IMR-90 (cell line): Measurements from ENCODE around the gene CYP4F8. TPM values are rescaled to one million over a fixed set of nuclear protein-coding genes. Genes with fewer than 3 reads are reported as not detected.

Experiments used
- ATAC-seq: fragments of 200-7000 bp; cut with Tn5 transposase; 2 replicates; pipeline ENCODE4 v1.9.1; 2020; ENCODE audit warnings: low read depth, mild to moderate bottlenecking, moderate library complexity
- BruUV-seq: library from RNA; stranded (reverse); fragments of 400-500 nt; replicated peaks from 2 replicates; lab custom pipeline; 2021; lab: Mats Ljungman, UMichigan
- CTCF ChIA-PET: fragments of 300-600 bp; formaldehyde crosslinking; extraction: SDS; loops from one replicate; lab custom pipeline; 2021; ENCODE audit warnings: antibody characterized with exemption; lab: Yijun Ruan, JAX
- POLR2A ChIA-PET: fragments of 300-600 bp; sonication (Branson Sonifier 250); formaldehyde crosslinking; loops from one replicate; lab custom pipeline; 2022; ENCODE audit warnings: antibody characterized with exemption; ENCODE audit not compliant: unreplicated experiment; lab: Charles Lee
- DNase-seq: peaks from one replicate; pipeline ENCODE4 v3.0.0; 2013
- H2AFZ ChIP-seq: replicated peaks from 2 replicates; pipeline ENCODE3; 2013; ENCODE audit warnings: low read length, mild to moderate bottlenecking; ENCODE audit not compliant: poor library complexity
- H2AK5ac ChIP-seq: 2 replicates; pipeline ENCODE4 v1.6.1; 2013; ENCODE audit warnings: low read depth, low read length, inconsistent platforms
- H2AK9ac ChIP-seq: replicated peaks from 2 replicates; pipeline ENCODE3; 2013; ENCODE audit warnings: mild to moderate bottlenecking, low read depth, low read length, moderate library complexity; ENCODE audit not compliant: poor library complexity
- H2BK120ac ChIP-seq: 2 replicates; pipeline ENCODE4 v1.6.1; 2013; ENCODE audit warnings: low read depth, low read length, inconsistent platforms
- H2BK15ac ChIP-seq: 3 replicates; pipeline ENCODE4 v1.6.1; 2013; ENCODE audit warnings: low read depth, low read length, inconsistent platforms
- H2BK20ac ChIP-seq: 2 replicates; pipeline ENCODE4 v1.6.1; 2013; ENCODE audit warnings: low read depth, mild to moderate bottlenecking, inconsistent platforms, low read length, moderate library complexity
- H2BK5ac ChIP-seq: 2 replicates; pipeline ENCODE4 v1.6.1; 2013; ENCODE audit warnings: mild to moderate bottlenecking, low read depth, low read length, inconsistent platforms; ENCODE audit not compliant: poor library complexity, severe bottlenecking
- H3K14ac ChIP-seq: replicated peaks from 2 replicates; pipeline ENCODE4 v1.6.1; 2013; ENCODE audit warnings: low read depth, low read length, inconsistent platforms
- H3K18ac ChIP-seq: 2 replicates; pipeline ENCODE4 v1.6.1; 2013; ENCODE audit warnings: low read depth, low read length, control low read depth
- H3K23ac ChIP-seq: 2 replicates; pipeline ENCODE4 v1.6.1; 2013; ENCODE audit warnings: low read depth, low read length, inconsistent platforms
- H3K27ac ChIP-seq: 2 replicates; pipeline ENCODE4 v1.5.1; 2013; ENCODE audit warnings: mild to moderate bottlenecking, control low read depth, low read length; ENCODE audit not compliant: insufficient read depth
- H3K27me3 ChIP-seq: 2 replicates; pipeline ENCODE4 v1.6.1; 2013; ENCODE audit warnings: low read length; ENCODE audit not compliant: control insufficient read depth, insufficient read depth
- H3K36me3 ChIP-seq: 2 replicates; pipeline ENCODE4 v1.6.1; 2013; ENCODE audit warnings: low read length, mixed read lengths; ENCODE audit not compliant: control insufficient read depth, insufficient read depth
- H3K4ac ChIP-seq: 2 replicates; pipeline ENCODE4 v1.6.1; 2013; ENCODE audit warnings: low read depth, low read length, inconsistent platforms
- H3K4me1 ChIP-seq: 2 replicates; pipeline ENCODE4 v1.6.1; 2013; ENCODE audit warnings: low read length, mixed read lengths; ENCODE audit not compliant: control insufficient read depth, insufficient read depth
- H3K4me2 ChIP-seq: 2 replicates; pipeline ENCODE4 v1.6.1; 2013; ENCODE audit warnings: low read depth, mild to moderate bottlenecking, control low read depth, low read length, moderate library complexity
- H3K4me3 ChIP-seq: 2 replicates; pipeline ENCODE4 v1.5.1; 2013; ENCODE audit warnings: low read depth, mild to moderate bottlenecking, control low read depth, low read length, moderate library complexity; ENCODE audit not compliant: insufficient read depth
- H3K56ac ChIP-seq: 2 replicates; pipeline ENCODE4 v1.6.1; 2013; ENCODE audit warnings: low read length, inconsistent platforms; ENCODE audit not compliant: insufficient read depth; ENCODE audit errors: extremely low read depth
- H3K79me1 ChIP-seq, 2 experiments: 2 replicates each; pipeline ENCODE4 v1.6.1; 2013; ENCODE audit warnings: low read length in 2 of 2, inconsistent platforms in 1 of 2, low read depth in 1 of 2
- H3K9ac ChIP-seq: 2 replicates; pipeline ENCODE4 v1.6.1; 2013; ENCODE audit warnings: low read depth, low read length, control low read depth
- H3K9me1 ChIP-seq: 2 replicates; pipeline ENCODE4 v1.6.1; 2013; ENCODE audit warnings: low read length, inconsistent platforms; ENCODE audit not compliant: insufficient read depth
- H3K9me3 ChIP-seq: 2 replicates; pipeline ENCODE4 v1.6.1; 2013; ENCODE audit warnings: low read length; ENCODE audit not compliant: control insufficient read depth, insufficient read depth
- H4K20me1 ChIP-seq: 2 replicates; pipeline ENCODE4 v1.6.1; 2013; ENCODE audit warnings: low read length, inconsistent platforms; ENCODE audit not compliant: insufficient read depth
- H4K5ac ChIP-seq: 2 replicates; pipeline ENCODE4 v1.6.1; 2013; ENCODE audit warnings: mild to moderate bottlenecking, low read depth, low read length, control low read depth
- H4K8ac ChIP-seq, 2 experiments: 2 replicates each; pipeline ENCODE4 v1.6.1; 2013; ENCODE audit warnings: low read depth in 2 of 2, low read length in 2 of 2, control low read depth in 1 of 2, inconsistent platforms in 1 of 2
- H4K91ac ChIP-seq: 2 replicates; pipeline ENCODE4 v1.6.1; 2013; ENCODE audit warnings: low read depth, low read length, inconsistent platforms; ENCODE audit not compliant: insufficient read depth
- CHD1 ChIP-seq: IDR thresholded peaks from 2 replicates; pipeline ENCODE4 v1.6.1; 2012; ENCODE audit warnings: low read depth, low read length, improper control_type of control experiment
- FOS ChIP-seq: fragments of 150-350 bp; IDR thresholded peaks from 2 replicates; pipeline ENCODE4 v1.6.1; 2016; ENCODE audit warnings: low read depth, low read length
- NFE2L2 ChIP-seq: fragments of 150-350 bp; IDR thresholded peaks from 2 replicates; pipeline ENCODE4 v1.6.1; 2016; ENCODE audit warnings: low read depth, mild to moderate bottlenecking, low read length
- POLR2A ChIP-seq: IDR thresholded peaks from 2 replicates; pipeline ENCODE4 v1.6.1; 2012; ENCODE audit warnings: mild to moderate bottlenecking, low read depth, low read length
- RCOR1 ChIP-seq: IDR thresholded peaks from 2 replicates; pipeline ENCODE4 v1.6.1; 2012; ENCODE audit warnings: mild to moderate bottlenecking, low read length, improper control_type of control experiment; ENCODE audit not compliant: insufficient replicate concordance
- SMC3 ChIP-seq: fragments of 150-350 bp; IDR thresholded peaks from 2 replicates; pipeline ENCODE4 v1.6.1; 2016; ENCODE audit warnings: low read depth, mild to moderate bottlenecking, antibody characterized with exemption, low read length, moderate library complexity
- WGBS, 2 experiments: methylation state at CpG; one replicate each; pipeline versions ENCODE4 v1.1.5 to v1.1.7; 2013; ENCODE audit warnings: missing lambda C conversion rate in 2 of 2; ENCODE audit not compliant: insufficient read length in 1 of 2; ENCODE audit errors: extremely low coverage in 2 of 2; 5-methylcytosine and 5-hydroxymethylcytosine counted together
- dilution Hi-C: fragments of 300-500 bp; cut with HindIII; formaldehyde crosslinking; loops from one replicate; pipeline ENCODE4 v1.14.3; 2018; ENCODE audit warnings: low sequenced_read_pairs; ENCODE audit not compliant: unreplicated experiment
- in situ Hi-C: fragments of 300-500 bp; cut with MboI; formaldehyde crosslinking; loops from 3 replicates; pipeline ENCODE4 v1.14.3; 2019; ENCODE audit warnings: low sequenced_read_pairs, inconsistent platforms, mixed read lengths
- intact Hi-C: fragments of 100-400 bp; cut with micrococcal nuclease; formaldehyde crosslinking; loops from 2 replicates; pipeline ENCODE4 v1.10.0; 2022
- polyA plus RNA-seq, 3 experiments: library from polyadenylated mRNA; depleted of rRNA; stranded (reverse); fragments of >200 nt; gene quantifications; 2 replicates each; pipeline ENCODE4 v1.2.3, GENCODE V29; 2012; ENCODE audit warnings: low replicate concordance in 1 of 3
- total RNA-seq: library from RNA; depleted of rRNA; stranded (reverse); fragments of >200 nt; gene quantifications from 2 replicates; pipeline ENCODE4 v1.2.3, GENCODE V29; 2012

CYP4F8 gene
- total and polyA plus RNA-seq, 2 of the 4 experiments (the other 2 are of a cell fraction): not detected

- H4K20me1 ChIP-seq: no peaks in the 10 kb centered on the region
- no CpG with 5 or more reads among the region's 12 CpGs for WGBS, 2 experiments
These were observed 31.7 kb upstream of the CYP4F8 start for GRCh38 chr19:15583346-15583745.

More at GRCh38 chr19:15583346-15583745, 31.7 kb upstream of the CYP4F8 start:
- H3K4me2 ChIP-seq: no peak overlapping the region
- H3K9me1 ChIP-seq: no peaks in the 10 kb centered on the region
- H4K8ac ChIP-seq: no peak overlapping the region
- ChIA-PET POLR2A (no interaction called here), CTCF (no interaction called here)
- H4K91ac ChIP-seq: no peak overlapping the region
- no peak overlapping the region for H3K4me3 ChIP-seq
- no peak overlapping the region for H2AK5ac ChIP-seq
- dilution Hi-C loops (no loop called here), intact Hi-C loops (no loop called here), in situ Hi-C loops (no loop called here)
- no peak overlapping the region for H3K14ac ChIP-seq
- H3K79me1 ChIP-seq: no peaks in the 10 kb centered on the region
- H3K18ac ChIP-seq: no peak overlapping the region
- TF ChIP-seq POLR2A (no peak), FOS (no peak), NFE2L2 (no peak), SMC3 (no peak), RCOR1 (no peak), CHD1 (no peak)
- H3K4me1 ChIP-seq: no peaks in the 10 kb centered on the region
- DNase-seq (no peak), ATAC-seq (no peak)
- H3K27me3 ChIP-seq: no peaks in the 10 kb centered on the region; the same call in 1 of the 2 replicates
- no peaks in the 10 kb centered on the region for H3K36me3 ChIP-seq
- H3K23ac ChIP-seq: no peak overlapping the region
- H2BK20ac ChIP-seq: no peak overlapping the region
- no TSS peak for BruUV-seq
- no peak overlapping the region for H3K4ac ChIP-seq
- no peaks in the 10 kb centered on the region for H3K9me3 ChIP-seq
- no peak overlapping the region for H2BK120ac ChIP-seq
- no peak overlapping the region for H4K5ac ChIP-seq
- H3K9ac ChIP-seq: no peak overlapping the region
- no peak overlapping the region for H2BK5ac ChIP-seq
- H3K27ac ChIP-seq: no peak overlapping the region
- no peak overlapping the region for H2BK15ac ChIP-seq
- H3K56ac ChIP-seq: no peak overlapping the region
- no peak overlapping the region for H2AK9ac ChIP-seq
- H2AFZ ChIP-seq: no peak overlapping the region
